HG03354 (cell line): ENCODE measurements around the gene AGO3.
"Not testable (repeated sequence)": the region's sequence is repeated elsewhere in the genome, so short reads cannot be mapped to it uniquely, and the experiment has no call there.

ENCODE experiments used
- ATAC-seq: cut with Tn5 transposase; IDR thresholded peaks from one replicate; pipeline ENCODE4 v1.9.1; 2021; ENCODE audit warnings: mild to moderate bottlenecking; ENCODE audit not compliant: unreplicated experiment, poor library complexity, severe bottlenecking

AGO3 gene

GRCh38 chr1:35930593-35931445 is at the start of gene AGO3:
Gene AGO3 (plus strand): TSS chr1:35931105. CDS start chr1:35931427, 322 bp downstream.
- ATAC-seq = peak; percentile 83

GRCh38 chr1:35881850-35882273 is 49.0 kb upstream of the AGO3 start:
- no peak for ATAC-seq

GRCh38 chr1:35882586-35882944 is 48.3 kb upstream of the AGO3 start:
- ATAC-seq = no peak

- ATAC-seq = peak; percentile 87
Measured at GRCh38 chr1:35882945-35883634, 47.8 kb upstream of the AGO3 start, which contains the start of gene AGO1. Gene AGO1 (plus strand): TSS chr1:35883209. CDS start chr1:35883422, 213 bp downstream.

- peak; percentile 10 for ATAC-seq
Measured at GRCh38 chr1:35883635-35884101, 47.2 kb upstream of the AGO3 start.

- ATAC-seq = no peak
Measured at GRCh38 chr1:35884934-35885333, 46.0 kb upstream of the AGO3 start.

GRCh38 chr1:35885961-35886558 is 44.8 kb upstream of the AGO3 start:
- ATAC-seq = no peak

- ATAC-seq = no peak
Measured at GRCh38 chr1:35886577-35887431, 44.1 kb upstream of the AGO3 start.

- no peak for ATAC-seq
Measured at GRCh38 chr1:35887508-35887907, 43.4 kb upstream of the AGO3 start.

- no peak for ATAC-seq
Measured at GRCh38 chr1:35888255-35888654, 42.6 kb upstream of the AGO3 start.

- ATAC-seq = not testable (repeated sequence)
Measured at GRCh38 chr1:35888981-35889380, 41.9 kb upstream of the AGO3 start.

- ATAC-seq = no peak
Measured at GRCh38 chr1:35893051-35893879, 37.6 kb upstream of the AGO3 start.

- ATAC-seq = no peak
Measured at GRCh38 chr1:35894183-35894582, 36.7 kb upstream of the AGO3 start.

GRCh38 chr1:35894656-35895055 is 36.2 kb upstream of the AGO3 start:
- ATAC-seq = no peak

GRCh38 chr1:35899941-35900340 is 31.0 kb upstream of the AGO3 start:
- no peak for ATAC-seq

- no peak for ATAC-seq
Measured at GRCh38 chr1:35901235-35901634, 29.7 kb upstream of the AGO3 start.

GRCh38 chr1:35902671-35903070 is 28.2 kb upstream of the AGO3 start:
- no peak for ATAC-seq

- no peak for ATAC-seq
Measured at GRCh38 chr1:35914717-35915116, 16.2 kb upstream of the AGO3 start.

- no peak for ATAC-seq
Measured at GRCh38 chr1:35915693-35916092, 15.2 kb upstream of the AGO3 start.
